ENCODE data around the gene MOK.

DNA sequence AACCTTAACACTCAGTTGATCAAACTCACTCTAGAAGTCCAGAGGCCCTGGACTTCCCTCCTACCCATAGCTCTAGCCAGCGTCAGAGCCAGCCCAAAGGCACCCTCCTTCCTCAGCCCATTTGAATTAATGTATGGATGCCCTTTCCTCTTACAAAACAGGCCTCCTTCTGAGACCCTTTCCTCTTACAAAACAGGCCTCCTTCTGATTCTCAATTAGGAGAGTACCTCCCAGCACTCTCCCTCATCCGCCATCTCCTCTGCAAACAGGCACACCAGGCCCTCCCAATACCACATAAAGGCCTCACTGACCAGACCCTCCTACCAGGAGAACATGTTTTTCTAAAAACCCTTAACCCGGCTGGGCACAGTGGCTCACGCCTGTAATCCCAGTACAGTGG, 65.7 kb downstream of the MOK start:
- TF ChIP-seq, protein P1, sequence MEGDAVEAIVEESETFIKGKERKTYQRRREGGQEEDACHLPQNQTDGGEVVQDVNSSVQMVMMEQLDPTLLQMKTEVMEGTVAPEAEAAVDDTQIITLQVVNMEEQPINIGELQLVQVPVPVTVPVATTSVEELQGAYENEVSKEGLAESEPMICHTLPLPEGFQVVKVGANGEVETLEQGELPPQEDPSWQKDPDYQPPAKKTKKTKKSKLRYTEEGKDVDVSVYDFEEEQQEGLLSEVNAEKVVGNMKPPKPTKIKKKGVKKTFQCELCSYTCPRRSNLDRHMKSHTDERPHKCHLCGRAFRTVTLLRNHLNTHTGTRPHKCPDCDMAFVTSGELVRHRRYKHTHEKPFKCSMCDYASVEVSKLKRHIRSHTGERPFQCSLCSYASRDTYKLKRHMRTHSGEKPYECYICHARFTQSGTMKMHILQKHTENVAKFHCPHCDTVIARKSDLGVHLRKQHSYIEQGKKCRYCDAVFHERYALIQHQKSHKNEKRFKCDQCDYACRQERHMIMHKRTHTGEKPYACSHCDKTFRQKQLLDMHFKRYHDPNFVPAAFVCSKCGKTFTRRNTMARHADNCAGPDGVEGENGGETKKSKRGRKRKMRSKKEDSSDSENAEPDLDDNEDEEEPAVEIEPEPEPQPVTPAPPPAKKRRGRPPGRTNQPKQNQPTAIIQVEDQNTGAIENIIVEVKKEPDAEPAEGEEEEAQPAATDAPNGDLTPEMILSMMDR (conservative IDR thresholded peaks at IDR 0.05 in 1 of 2, IDR thresholded peaks at IDR 0.05 in 1 of 2; ENCODE audit: extremely low read depth in 1 of 2, insufficient read depth in 1 of 2, low read depth in 1 of 2, low read length in 2 of 2): no peak
- TF ChIP-seq EZH2 (IDR thresholded peaks at IDR 0.05; ENCODE audit: borderline replicate concordance, low read length): no peak

Measured in mammary epithelial cell (primary cell).